ENCODE results near the gene UGT1A5. TPM values are rescaled to one million over a fixed set of nuclear protein-coding genes. Genes with fewer than 3 reads are reported as not detected.

Gene UGT1A5
- total RNA-seq, 2 experiments from 2014 or later = not detected

DNA sequence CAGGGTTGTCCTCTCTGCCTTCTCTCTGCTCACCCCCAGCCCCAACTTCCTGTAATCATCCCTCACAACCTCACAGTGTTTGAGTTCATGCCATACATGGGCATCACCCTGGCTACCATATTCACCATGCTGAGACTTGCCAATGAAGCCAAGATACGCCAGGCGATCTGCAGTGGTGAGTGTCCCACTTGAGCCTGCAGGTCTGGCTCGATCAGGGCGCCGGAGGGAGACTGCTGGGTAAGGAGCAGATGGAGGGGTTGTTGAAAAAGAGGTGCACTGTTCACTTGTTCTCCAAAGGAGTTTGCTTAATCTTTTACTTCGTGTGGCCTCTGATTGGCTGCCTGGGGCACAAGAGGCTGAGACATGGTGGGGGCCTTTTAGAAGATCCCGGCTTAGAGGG lies 80.0 kb downstream of the UGT1A5 start:
- intact Hi-C loops (cut with micrococcal nuclease; ENCODE audit: unreplicated experiment) = no loop called here
- H3K9me2 ChIP-seq (ENCODE audit: insufficient read depth, low read length) = no peaks in the 10 kb centered on the region
- CTCF ChIA-PET (ENCODE audit: unreplicated experiment) = no interaction called here
- no peaks in the 10 kb centered on the region for H3K4me1 ChIP-seq (ENCODE audit: insufficient read depth, low read length, poor library complexity, severe bottlenecking)
- no peak for DNase-seq (ENCODE audit: low spot score)
- no peaks in the 10 kb centered on the region for H3K79me2 ChIP-seq (ENCODE audit: insufficient read depth, low read depth, low read length)
- no peak overlapping the region for H2AFZ ChIP-seq (ENCODE audit: low read length)
- TF ChIP-seq, protein P1, sequence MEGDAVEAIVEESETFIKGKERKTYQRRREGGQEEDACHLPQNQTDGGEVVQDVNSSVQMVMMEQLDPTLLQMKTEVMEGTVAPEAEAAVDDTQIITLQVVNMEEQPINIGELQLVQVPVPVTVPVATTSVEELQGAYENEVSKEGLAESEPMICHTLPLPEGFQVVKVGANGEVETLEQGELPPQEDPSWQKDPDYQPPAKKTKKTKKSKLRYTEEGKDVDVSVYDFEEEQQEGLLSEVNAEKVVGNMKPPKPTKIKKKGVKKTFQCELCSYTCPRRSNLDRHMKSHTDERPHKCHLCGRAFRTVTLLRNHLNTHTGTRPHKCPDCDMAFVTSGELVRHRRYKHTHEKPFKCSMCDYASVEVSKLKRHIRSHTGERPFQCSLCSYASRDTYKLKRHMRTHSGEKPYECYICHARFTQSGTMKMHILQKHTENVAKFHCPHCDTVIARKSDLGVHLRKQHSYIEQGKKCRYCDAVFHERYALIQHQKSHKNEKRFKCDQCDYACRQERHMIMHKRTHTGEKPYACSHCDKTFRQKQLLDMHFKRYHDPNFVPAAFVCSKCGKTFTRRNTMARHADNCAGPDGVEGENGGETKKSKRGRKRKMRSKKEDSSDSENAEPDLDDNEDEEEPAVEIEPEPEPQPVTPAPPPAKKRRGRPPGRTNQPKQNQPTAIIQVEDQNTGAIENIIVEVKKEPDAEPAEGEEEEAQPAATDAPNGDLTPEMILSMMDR (conservative IDR thresholded peaks at IDR 0.05; ENCODE audit: low read length) = no peak
- no peak for TF ChIP-seq EZH2phosphoT487 (IDR thresholded peaks at IDR 0.05; ENCODE audit: borderline replicate concordance, low read depth, low read length)
- BruUV-seq (replicated peaks) = no TSS peak
- POLR2A ChIA-PET = no interaction called here
- H3K4me2 ChIP-seq (ENCODE audit: low read length) = no peak overlapping the region
- H4K20me1 ChIP-seq (ENCODE audit: insufficient read depth, low read length) = no peaks in the 10 kb centered on the region
- no peaks in the 10 kb centered on the region for H3K9me3 ChIP-seq (ENCODE audit: low read length)
- no peak overlapping the region for H3K27ac ChIP-seq (ENCODE audit: low read depth, low read length, poor library complexity, severe bottlenecking)
- H3K4me3 ChIP-seq (ENCODE audit: low read depth, low read length, poor library complexity, severe bottlenecking) = no peak overlapping the region
- no peaks in the 10 kb centered on the region for H3K36me3 ChIP-seq (ENCODE audit: insufficient read depth, low read length)

DNA sequence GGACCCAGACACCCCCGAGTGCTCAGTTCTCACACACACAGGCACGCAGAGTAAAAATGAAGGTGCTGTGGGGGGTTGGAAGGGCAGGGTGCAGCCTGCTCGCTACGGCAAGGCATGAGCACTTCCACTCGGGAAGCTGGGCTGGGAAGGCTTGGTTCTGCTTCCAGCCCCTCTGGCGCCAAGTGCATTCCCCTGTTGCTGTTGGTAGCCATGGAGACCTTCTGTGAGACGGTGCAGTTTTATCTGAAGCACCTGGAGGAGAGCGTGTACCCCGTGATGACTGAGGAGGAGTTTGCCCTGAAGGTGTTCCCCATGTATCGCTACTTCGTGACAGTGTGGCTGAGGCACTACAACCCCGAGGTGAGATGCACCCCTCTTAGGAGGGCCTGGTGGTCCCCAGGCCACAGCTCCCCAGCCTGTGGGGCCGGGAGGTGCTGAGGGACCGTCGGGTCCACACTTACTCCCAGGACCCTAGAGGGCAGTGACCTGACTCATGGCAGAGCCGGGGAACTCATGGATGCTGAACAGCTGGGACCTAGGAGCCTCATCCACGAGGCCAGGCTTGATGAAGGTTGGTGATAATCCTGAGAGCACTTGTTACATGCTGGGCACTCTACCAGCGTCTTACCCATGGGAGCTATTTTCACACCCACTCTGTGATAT lies 80.9 kb downstream of the UGT1A5 start:
- no peaks in the 10 kb centered on the region for H3K9me2 ChIP-seq (ENCODE audit: insufficient read depth, low read length)
- no peak overlapping the region for H3K27ac ChIP-seq (ENCODE audit: low read depth, low read length, poor library complexity, severe bottlenecking)
- ChIA-PET CTCF (ENCODE audit: unreplicated experiment) (interaction anchor here (0.6 kb wide), 1 partner anchor 1444 kb away, joined by 3 read pairs; no protein-coding TSS in a partner anchor), POLR2A (no interaction called here)
- H3K79me2 ChIP-seq (ENCODE audit: insufficient read depth, low read depth, low read length) = no peaks in the 10 kb centered on the region
- no peaks in the 10 kb centered on the region for H4K20me1 ChIP-seq (ENCODE audit: insufficient read depth, low read length)
- H3K4me2 ChIP-seq (ENCODE audit: low read length) = no peak overlapping the region
- BruUV-seq (replicated peaks) = no TSS peak
- H2AFZ ChIP-seq (ENCODE audit: low read length) = no peak overlapping the region
- no peak for DNase-seq (ENCODE audit: low spot score)
- H3K36me3 ChIP-seq (ENCODE audit: insufficient read depth, low read length) = no peaks in the 10 kb centered on the region
- no peak overlapping the region for H3K4me3 ChIP-seq (ENCODE audit: low read depth, low read length, poor library complexity, severe bottlenecking)
- no peak for TF ChIP-seq EZH2phosphoT487 (IDR thresholded peaks at IDR 0.05; ENCODE audit: borderline replicate concordance, low read depth, low read length)
- TF ChIP-seq, protein P1 (conservative IDR thresholded peaks at IDR 0.05; ENCODE audit: low read length) = no peak
- no peaks in the 10 kb centered on the region for H3K9me3 ChIP-seq (ENCODE audit: low read length)
- no peaks in the 10 kb centered on the region for H3K4me1 ChIP-seq (ENCODE audit: insufficient read depth, low read length, poor library complexity, severe bottlenecking)
- intact Hi-C loops (cut with micrococcal nuclease; ENCODE audit: unreplicated experiment) = no loop called here

DNA sequence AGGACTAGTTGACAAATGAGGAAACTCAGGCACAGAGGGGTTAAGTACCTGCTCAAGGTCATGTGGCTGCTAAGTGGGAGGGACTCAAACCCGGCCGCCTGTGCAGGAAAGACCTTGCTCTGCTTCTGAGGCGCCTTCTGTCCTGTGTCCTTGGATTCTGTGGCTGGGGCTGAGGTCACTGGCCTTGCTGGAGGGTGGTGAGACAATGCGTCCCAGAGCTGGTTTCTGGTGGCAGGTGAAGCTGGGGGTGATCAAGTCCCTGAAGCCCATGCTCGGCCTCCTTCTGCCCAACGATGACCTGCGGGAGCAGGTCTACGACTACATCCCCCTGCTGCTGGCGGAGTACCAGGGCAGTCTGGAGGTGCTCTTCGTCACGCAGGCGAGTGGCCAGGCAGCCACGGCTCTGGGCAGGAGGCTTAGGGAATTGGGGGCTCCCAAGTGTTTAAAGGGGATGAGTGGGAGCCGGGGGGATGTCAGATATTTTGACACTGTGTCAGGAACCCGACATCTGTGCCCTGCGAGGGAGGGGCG lies 81.5 kb downstream of the UGT1A5 start:
- BruUV-seq (replicated peaks) = no TSS peak

More for the DNA sequence above, 81.5 kb downstream of the UGT1A5 start:
- Histone ChIP-seq H3K9me3 (ENCODE audit: low read length) (no peaks in the 10 kb centered on the region), H3K4me1 (ENCODE audit: insufficient read depth, low read length, poor library complexity, severe bottlenecking) (no peaks in the 10 kb centered on the region), H3K4me2 (ENCODE audit: low read length) (no peak overlapping the region), H3K27ac (ENCODE audit: low read depth, low read length, poor library complexity, severe bottlenecking) (no peak overlapping the region), H3K79me2 (ENCODE audit: insufficient read depth, low read depth, low read length) (no peaks in the 10 kb centered on the region), H2AFZ (ENCODE audit: low read length) (no peak overlapping the region), H3K9me2 (ENCODE audit: insufficient read depth, low read length) (no peaks in the 10 kb centered on the region), H3K36me3 (ENCODE audit: insufficient read depth, low read length) (no peaks in the 10 kb centered on the region), H4K20me1 (ENCODE audit: insufficient read depth, low read length) (no peaks in the 10 kb centered on the region), H3K4me3 (ENCODE audit: low read depth, low read length, poor library complexity, severe bottlenecking) (no peak overlapping the region)
- ChIA-PET CTCF (ENCODE audit: unreplicated experiment) (interaction anchor here (0.6 kb wide), 1 partner anchor 1445 kb away, joined by 3 read pairs; no protein-coding TSS in a partner anchor), POLR2A (no interaction called here)
- TF ChIP-seq, protein P1 (conservative IDR thresholded peaks at IDR 0.05; ENCODE audit: low read length) = no peak
- no peak for TF ChIP-seq EZH2phosphoT487 (IDR thresholded peaks at IDR 0.05; ENCODE audit: borderline replicate concordance, low read depth, low read length)
- intact Hi-C loops (cut with micrococcal nuclease; ENCODE audit: unreplicated experiment) = no loop called here
- no peak for DNase-seq (ENCODE audit: low spot score)

All from OCI-LY7 (cell line).